ENCODE data around the gene SLAMF9.

DNA sequence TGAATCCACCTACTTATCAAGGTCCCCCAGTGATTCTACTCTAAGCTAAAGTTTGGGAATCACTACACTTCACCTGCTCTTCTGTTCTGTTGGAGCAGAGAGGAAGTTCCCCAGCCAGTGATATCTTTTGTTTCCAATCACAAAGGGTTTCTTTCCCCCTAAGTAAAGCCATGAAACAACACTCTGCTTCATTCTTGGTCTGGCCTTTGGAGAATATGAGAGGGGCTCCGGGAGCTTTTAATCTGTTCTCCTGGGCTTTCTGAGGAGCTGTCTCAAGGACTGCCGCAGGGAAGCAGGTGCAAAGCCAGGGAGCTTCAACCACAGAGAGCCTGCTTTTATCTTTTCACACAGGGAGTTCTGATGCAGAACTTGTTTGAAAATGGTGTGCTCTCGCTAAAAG, 10.1 kb upstream of the SLAMF9 start:
- TF ChIP-seq, protein P1, sequence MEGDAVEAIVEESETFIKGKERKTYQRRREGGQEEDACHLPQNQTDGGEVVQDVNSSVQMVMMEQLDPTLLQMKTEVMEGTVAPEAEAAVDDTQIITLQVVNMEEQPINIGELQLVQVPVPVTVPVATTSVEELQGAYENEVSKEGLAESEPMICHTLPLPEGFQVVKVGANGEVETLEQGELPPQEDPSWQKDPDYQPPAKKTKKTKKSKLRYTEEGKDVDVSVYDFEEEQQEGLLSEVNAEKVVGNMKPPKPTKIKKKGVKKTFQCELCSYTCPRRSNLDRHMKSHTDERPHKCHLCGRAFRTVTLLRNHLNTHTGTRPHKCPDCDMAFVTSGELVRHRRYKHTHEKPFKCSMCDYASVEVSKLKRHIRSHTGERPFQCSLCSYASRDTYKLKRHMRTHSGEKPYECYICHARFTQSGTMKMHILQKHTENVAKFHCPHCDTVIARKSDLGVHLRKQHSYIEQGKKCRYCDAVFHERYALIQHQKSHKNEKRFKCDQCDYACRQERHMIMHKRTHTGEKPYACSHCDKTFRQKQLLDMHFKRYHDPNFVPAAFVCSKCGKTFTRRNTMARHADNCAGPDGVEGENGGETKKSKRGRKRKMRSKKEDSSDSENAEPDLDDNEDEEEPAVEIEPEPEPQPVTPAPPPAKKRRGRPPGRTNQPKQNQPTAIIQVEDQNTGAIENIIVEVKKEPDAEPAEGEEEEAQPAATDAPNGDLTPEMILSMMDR (IDR thresholded peaks at IDR 0.05): no peak
- no peak for TF ChIP-seq POLR2AphosphoS5 (IDR thresholded peaks at IDR 0.05; ENCODE audit: low read depth, low read length)
- TF ChIP-seq, protein P2, sequence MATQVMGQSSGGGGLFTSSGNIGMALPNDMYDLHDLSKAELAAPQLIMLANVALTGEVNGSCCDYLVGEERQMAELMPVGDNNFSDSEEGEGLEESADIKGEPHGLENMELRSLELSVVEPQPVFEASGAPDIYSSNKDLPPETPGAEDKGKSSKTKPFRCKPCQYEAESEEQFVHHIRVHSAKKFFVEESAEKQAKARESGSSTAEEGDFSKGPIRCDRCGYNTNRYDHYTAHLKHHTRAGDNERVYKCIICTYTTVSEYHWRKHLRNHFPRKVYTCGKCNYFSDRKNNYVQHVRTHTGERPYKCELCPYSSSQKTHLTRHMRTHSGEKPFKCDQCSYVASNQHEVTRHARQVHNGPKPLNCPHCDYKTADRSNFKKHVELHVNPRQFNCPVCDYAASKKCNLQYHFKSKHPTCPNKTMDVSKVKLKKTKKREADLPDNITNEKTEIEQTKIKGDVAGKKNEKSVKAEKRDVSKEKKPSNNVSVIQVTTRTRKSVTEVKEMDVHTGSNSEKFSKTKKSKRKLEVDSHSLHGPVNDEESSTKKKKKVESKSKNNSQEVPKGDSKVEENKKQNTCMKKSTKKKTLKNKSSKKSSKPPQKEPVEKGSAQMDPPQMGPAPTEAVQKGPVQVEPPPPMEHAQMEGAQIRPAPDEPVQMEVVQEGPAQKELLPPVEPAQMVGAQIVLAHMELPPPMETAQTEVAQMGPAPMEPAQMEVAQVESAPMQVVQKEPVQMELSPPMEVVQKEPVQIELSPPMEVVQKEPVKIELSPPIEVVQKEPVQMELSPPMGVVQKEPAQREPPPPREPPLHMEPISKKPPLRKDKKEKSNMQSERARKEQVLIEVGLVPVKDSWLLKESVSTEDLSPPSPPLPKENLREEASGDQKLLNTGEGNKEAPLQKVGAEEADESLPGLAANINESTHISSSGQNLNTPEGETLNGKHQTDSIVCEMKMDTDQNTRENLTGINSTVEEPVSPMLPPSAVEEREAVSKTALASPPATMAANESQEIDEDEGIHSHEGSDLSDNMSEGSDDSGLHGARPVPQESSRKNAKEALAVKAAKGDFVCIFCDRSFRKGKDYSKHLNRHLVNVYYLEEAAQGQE (IDR thresholded peaks at IDR 0.05; ENCODE audit: insufficient read depth in 1 of 2, low read depth in 2 of 2, low read length in 1 of 2): no peak
